ENCODE data around the gene CRMP1.

DNA sequence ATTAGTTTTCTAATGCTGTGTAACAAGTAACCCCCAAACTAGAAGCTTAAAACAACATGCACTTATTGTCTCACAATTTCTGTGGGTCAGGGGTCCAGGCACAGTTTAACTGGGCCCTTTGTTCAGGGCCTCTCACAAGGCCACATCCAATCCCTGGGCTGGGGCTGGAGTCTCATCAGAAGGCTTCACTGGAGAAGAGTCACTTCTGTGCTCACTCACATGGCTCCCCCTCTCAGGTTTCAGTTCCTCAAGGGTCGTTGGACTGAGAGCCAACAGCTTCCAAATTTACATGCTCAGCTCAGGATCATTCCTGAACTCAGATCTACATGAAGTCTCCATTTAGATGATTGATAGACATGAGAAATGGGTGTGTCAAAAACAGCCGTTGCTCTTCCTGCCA is 104.7 kb downstream of the CRMP1 start:
- TF ChIP-seq POLR2A (IDR thresholded peaks at IDR 0.05) (no peak), EP300 (IDR thresholded peaks at IDR 0.05) (no peak)
- TF ChIP-seq, protein P1, sequence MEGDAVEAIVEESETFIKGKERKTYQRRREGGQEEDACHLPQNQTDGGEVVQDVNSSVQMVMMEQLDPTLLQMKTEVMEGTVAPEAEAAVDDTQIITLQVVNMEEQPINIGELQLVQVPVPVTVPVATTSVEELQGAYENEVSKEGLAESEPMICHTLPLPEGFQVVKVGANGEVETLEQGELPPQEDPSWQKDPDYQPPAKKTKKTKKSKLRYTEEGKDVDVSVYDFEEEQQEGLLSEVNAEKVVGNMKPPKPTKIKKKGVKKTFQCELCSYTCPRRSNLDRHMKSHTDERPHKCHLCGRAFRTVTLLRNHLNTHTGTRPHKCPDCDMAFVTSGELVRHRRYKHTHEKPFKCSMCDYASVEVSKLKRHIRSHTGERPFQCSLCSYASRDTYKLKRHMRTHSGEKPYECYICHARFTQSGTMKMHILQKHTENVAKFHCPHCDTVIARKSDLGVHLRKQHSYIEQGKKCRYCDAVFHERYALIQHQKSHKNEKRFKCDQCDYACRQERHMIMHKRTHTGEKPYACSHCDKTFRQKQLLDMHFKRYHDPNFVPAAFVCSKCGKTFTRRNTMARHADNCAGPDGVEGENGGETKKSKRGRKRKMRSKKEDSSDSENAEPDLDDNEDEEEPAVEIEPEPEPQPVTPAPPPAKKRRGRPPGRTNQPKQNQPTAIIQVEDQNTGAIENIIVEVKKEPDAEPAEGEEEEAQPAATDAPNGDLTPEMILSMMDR (IDR thresholded peaks at IDR 0.05): no peak
